ENCODE results near the gene SFXN2.
"Not testable (repeated sequence)": the region's sequence is repeated elsewhere in the genome, so short reads cannot be mapped to it uniquely, and the experiment has no call there.

Gene SFXN2

DNA sequence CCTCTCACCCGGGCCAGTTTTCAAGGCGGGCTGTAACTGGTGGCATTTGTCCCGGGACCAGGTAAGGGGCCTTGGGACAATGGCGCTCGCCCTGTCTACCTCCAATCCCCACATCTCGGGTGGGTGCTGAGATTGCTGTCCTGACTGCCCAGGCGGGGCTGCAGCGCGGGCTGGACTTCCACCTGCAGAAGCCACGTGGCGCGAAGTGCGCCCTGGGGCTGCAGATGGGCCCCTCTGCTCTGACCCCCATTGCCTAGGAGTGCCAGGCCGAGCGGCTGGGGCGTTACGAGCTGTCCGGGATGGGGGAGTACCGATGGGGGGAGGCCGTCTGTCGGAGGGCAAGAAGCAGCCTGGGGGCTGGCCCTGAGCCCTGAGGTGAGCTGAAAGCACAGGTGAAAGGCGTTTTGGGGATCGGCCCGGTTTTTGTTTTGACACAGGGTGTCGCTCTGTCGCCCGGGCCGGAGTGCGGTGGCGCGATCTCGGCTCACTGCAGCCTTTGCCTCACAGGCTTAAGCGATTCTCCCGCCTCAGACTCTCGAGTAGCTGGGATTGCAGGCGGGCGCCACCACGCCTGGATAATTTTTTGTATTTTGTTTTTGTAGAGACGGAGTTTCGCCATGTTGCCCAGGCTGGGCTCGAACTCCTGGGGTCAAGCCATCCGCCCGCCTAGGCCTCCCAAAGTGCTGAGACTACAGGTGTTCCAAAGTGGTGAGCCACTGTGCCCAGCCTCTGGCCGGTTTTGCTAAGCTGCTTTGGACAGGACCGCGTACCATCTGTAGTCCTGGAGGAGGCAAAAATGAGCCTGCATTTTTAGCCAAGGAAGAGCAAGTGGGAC lies at the start of gene SFXN2:
SFXN2 (plus strand) TSS at position 16 of the 835 bp plus-strand sequence. CDS start 12,001 bp downstream, outside the sequence.
- DNase-seq, result peak; percentile 70

DNA sequence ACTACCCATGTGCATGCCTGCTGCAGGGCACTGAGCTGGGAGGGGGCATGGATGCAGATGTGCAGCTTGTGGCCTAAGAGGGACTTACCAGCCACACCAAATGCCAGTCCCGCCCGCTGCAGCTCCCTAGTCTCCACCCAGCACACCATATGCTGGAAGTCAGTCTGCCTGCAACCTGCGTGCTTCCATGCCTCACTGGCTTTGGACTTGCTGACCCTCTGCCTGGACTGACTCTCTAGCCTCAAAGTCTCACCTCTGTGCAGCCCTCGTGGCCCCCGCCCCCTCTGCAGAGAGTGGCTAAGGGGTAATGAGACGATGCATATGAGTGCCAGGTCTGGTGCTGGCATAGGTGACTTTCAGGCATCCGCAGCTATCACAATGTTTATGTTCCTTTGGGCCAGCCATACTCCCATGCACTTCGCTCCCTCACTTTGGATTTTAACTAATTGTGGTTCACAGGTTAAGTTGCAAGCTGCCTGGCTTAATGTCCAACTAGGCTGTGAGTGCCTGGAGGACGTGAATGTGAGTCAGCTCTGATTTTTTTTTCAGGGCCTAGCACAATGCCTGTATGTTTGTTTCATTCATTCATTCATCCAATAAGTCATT lies 48.4 kb upstream of the SFXN2 start:
- no peak for DNase-seq

- DNase-seq, result not testable (repeated sequence)
These were observed 47.0 kb upstream of the SFXN2 start for GRCh38 chr10:102667411-102667810.

DNA sequence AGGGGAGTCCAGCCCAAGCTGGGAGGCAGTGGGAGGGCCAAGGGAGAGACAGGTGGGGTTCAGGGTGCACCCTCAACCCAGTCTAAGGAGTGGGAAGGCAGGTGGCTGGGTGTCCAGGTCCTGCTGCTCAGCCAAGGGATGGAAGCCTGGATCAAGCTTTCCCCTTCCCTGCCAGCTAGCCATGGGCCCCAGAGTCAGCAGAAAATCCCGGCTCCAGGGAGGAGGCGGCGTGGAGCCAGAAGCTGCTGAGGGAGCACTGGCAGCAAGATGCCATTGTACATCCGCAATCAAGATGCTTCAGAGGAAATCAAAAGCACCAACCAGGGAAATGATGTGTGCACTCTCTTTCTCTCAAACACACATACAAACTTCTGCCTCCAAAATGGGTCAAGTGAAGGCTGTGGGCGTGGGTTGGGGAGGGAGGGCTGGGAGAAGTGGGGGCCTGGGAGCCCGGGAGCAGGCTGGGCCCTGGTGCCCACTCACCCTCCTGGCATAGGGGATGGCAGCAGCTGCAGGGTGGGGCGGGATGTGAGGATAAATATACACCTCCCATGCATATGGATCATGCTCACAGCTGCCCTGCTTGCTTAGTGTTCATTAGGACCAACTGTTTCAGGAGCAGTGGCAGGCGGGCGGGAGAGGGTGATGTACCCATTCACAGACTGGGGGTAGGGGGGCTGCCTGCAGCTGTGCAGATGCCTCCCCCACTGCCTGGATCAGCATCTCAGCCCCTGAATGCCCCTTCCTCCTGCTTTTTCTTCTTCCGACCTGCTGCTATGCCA lies 45.9 kb upstream of the SFXN2 start:
- no peak for DNase-seq

DNA sequence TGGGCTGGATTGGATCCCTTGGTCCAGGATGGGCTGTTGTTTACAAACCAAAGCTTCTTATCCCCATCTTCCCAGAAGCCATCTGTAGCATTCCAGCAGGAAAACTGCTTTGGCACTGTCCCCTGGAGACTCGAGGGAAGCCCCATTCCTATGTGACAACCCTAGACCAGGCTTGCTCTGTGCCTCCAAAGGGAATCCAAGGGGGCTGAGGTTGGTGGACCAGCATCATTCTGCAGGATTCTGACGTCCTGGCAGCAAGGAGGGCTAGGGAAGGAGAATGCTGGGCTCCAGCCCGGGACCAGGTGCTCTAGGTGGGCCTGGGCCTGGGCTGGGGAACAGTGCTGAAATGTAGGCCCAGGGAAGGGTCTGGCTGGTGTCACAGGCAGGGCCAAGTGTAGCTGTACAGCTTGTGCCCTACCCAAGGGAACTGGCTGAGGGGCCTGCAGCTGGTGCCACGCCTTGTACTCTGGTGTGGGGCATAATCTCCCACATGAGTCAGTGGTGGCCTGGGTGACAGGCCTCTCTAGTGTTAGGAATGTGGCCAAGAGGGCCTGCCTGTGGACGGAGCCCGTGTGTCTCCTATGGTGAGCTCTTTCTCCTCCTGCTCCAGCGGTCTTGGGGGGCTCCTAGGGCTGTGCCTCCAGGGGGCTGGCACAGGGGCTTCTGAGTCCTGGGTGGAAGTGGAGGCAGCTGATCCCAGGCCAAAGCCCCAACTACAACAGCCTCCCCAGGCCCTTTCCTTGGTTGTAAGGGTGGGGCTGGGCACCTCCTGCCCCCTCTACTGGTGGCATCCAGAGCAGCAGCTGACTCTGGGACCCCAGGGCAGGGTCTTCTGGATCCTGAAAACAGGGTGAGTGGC lies 45.0 kb upstream of the SFXN2 start:
- DNase-seq, result peak; percentile 65

- DNase-seq, result no peak
These were observed 44.3 kb upstream of the SFXN2 start for GRCh38 chr10:102670065-102670670.

DNA sequence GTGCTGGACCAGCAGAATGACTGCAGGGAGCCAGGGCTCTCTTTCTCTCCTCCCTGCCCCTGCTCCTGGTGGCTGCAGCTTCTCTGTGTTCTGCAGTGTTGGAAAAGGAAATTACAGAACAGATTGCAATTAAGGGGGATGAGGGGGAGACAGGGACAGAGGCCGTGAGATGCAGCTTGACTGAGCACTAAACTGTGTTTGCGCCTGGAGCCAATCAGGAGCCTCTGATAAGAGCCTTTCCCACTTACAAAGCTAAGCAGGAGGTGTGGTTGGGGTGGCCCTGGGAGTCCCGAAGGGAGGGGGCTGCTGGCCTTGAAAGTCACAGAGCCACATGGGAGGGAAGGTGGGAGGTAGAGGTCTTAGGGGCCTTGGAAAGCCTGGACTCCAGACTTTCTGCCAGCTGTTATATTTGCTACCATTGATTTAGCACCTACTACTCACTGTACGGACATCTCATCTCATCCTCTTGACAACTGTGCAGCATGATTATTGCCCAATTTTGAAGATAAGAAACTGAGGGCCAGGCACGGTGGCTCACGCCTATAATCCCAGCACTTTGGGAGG lies 43.5 kb upstream of the SFXN2 start:
- DNase-seq, result peak; percentile 59

- DNase-seq, result no peak
These were observed 41.1 kb upstream of the SFXN2 start for GRCh38 chr10:102673236-102673818.

GRCh38 chr10:102673819-102674511 lies 40.5 kb upstream of the SFXN2 start:
- peak; percentile 97 for DNase-seq

- peak; percentile 63 for DNase-seq
These were observed 39.9 kb upstream of the SFXN2 start for GRCh38 chr10:102674566-102674965.

- DNase-seq, result no peak
These were observed 39.3 kb upstream of the SFXN2 start for GRCh38 chr10:102675011-102675665.

GRCh38 chr10:102675666-102676533 lies 38.5 kb upstream of the SFXN2 start:
- peak; percentile 85 for DNase-seq

DNA sequence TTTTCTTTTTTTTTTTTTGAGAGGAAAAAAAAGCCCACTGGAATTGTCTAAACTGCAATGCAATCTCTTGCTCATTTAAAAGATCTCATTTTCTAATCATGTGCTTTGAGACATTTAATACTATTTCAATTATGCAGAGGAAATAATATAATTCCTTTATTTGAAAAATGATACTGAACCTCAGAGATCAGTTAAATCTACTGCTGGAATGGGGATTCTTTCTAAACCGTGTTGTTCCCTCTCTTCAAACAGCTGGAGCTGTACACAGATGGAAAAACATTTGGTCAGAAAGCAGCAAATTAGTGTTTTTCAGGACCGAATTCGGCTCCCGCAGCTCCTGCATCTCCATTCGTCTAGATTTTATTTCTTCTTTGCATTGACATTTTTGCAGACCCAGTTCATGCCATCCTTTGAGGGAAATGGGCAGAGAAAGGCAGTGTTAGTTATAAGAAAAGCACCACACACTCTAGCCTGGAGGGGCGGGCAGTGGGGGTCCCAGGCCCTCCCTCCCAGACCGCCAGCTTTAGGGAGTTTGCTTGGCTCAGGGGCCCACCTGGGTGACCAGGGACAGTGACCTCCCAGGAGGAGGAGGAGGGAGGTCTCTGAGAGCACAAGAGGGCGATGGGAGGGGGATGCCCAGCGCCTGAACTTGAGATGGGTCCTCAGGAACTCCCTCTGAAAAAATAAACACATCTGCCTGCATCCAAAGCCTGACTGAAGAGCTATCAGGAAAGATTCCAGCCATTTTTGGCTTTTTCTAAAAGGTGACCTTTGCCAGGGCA lies 37.7 kb upstream of the SFXN2 start:
- DNase-seq, result no peak

DNA sequence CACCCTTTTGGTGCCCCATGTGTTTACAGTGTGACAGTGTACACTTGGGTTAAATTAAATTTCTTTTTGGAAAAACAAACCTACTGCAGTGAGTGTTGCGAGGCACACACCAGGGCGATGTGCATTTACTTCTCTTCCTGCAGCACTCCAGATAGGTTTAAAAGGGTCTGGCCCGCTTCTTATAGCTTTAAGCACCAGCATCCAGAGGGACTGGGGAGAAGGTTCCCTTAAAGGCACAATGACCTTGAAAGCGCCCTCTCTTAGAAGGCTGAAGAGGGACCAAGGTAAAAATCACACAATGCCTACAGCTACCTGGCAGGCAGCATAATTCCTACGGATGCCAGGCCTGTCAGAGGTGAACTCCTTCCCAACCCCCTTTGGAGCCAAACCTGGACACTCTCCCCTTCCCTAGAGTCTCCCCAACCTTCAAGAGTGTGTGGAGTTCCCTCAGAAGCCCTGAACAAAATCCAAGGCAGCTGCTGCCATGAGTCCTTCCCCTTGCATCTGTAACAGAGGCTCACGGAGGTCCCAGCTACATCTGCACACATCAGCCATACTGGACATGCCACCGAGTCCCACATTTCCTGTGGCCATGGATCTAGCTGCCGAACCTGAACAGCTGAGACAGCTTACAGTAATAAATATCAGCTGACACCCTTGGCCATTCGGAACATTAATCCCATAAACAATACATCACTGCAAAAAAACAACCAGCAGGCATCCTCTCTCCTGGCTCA lies 36.9 kb upstream of the SFXN2 start:
- DNase-seq, result no peak

GRCh38 chr10:102678068-102678400 lies 36.4 kb upstream of the SFXN2 start:
- no peak for DNase-seq

DNA sequence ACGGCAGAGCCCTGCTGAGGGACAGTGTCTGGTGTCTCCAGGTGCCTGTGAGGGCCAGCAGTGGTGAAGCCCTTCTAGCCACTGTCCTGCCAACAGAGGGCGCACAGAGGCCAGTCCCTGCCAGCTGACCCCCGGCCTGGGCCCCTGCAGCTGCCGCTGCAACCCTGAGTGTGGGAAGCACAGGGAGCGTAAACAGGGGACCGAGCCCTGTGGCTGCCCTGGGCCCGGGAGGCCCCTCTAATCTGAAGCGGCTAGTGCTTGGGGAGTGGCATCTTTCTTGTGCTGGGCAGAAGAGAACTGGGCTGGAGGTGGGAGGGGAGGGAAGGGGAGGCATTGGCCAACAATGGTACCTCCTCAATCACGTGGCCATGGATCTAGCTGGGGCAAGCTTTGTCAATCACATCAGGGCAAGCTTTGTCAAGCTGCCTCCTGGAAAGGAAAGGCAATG lies 35.6 kb upstream of the SFXN2 start:
- peak; percentile 83 for DNase-seq

DNA sequence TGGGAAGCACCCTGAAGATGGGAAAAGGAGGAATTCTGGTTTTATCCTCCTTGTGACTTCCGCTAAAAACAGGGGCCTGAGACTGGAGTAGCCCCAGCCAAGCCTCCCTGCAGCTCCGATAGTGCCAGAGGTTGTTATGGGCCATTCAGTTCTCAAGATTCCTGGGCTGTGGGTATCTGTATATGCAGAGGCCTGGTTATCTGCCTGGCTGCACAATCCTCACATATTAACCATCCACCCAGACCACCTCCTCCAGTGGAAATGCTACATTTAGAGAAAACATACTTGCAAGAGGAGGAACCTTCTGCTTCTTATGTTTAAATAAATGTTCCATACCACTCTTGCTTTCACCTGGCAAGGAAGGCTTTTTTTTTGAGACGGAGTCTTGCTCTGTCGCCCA lies 34.8 kb upstream of the SFXN2 start:
- DNase-seq, result no peak

GRCh38 chr10:102681696-102682095 lies 32.7 kb upstream of the SFXN2 start:
- no peak for DNase-seq
